GM10248 (cell line): ENCODE data around the gene CD2AP.

Experiments
- CTCF ChIA-PET: fragments of 300-600 bp; sonication (Branson Sonifier 250); formaldehyde crosslinking; extraction: SDS; loops from one replicate; lab custom pipeline; 2021; ENCODE audit warnings: antibody characterized with exemption; lab: Yijun Ruan, JAX
- POLR2A ChIA-PET: fragments of 350-650 bp; sonication (Branson Sonifier 250); formaldehyde crosslinking; extraction: SDS; loops from one replicate; lab custom pipeline; 2020; ENCODE audit warnings: antibody characterized with exemption; lab: Yijun Ruan, JAX
- DNase-seq: peaks from one replicate; pipeline ENCODE4 v3.0.0; 2012; ENCODE audit errors: extremely low spot score
- TF ChIP-seq, protein P1 (sequence below): IDR thresholded peaks from 2 replicates; pipeline ENCODE4 v1.5.1; 2012; ENCODE audit warnings: mild to moderate bottlenecking, low read depth; ENCODE audit errors: extremely low read depth, missing control alignments, control extremely low read depth

Gene CD2AP

DNA sequence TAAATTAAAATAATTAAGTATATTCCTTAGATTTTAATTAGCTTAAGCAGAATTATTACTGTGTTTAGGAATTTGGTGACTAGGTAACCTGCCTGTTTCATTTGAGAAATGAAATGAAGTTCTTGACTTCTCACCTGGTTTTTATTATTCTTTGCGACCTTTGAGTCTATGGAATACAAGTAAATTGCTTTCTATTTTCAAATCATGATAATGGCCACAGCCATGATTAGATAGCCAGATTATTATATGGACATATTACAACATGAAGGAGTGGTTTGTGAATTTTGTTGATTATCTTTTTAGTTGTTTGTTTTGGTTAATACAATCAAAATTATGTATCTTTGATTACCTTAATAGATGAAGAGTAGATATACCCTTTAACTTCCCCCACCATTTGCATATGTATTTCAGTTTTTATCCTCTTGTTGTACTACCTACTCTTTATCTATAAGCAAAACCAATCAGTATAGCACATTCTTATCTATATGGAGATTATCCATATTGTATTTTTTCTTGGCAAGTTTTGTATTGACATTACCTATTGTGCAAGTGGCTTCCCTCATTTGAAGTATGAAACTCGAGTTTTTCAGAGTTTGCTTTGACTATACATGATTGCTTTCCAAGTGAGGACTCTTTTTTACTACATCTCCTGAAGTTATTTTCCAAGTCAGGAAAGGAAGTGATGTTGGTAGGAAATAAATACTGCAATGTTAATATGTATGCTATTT lies 47.9 kb downstream of the CD2AP start:
- TF ChIP-seq, protein P1, sequence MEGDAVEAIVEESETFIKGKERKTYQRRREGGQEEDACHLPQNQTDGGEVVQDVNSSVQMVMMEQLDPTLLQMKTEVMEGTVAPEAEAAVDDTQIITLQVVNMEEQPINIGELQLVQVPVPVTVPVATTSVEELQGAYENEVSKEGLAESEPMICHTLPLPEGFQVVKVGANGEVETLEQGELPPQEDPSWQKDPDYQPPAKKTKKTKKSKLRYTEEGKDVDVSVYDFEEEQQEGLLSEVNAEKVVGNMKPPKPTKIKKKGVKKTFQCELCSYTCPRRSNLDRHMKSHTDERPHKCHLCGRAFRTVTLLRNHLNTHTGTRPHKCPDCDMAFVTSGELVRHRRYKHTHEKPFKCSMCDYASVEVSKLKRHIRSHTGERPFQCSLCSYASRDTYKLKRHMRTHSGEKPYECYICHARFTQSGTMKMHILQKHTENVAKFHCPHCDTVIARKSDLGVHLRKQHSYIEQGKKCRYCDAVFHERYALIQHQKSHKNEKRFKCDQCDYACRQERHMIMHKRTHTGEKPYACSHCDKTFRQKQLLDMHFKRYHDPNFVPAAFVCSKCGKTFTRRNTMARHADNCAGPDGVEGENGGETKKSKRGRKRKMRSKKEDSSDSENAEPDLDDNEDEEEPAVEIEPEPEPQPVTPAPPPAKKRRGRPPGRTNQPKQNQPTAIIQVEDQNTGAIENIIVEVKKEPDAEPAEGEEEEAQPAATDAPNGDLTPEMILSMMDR, result no peak
- no peak for DNase-seq
- ChIA-PET POLR2A (no interaction called here), CTCF (no interaction called here)

DNA sequence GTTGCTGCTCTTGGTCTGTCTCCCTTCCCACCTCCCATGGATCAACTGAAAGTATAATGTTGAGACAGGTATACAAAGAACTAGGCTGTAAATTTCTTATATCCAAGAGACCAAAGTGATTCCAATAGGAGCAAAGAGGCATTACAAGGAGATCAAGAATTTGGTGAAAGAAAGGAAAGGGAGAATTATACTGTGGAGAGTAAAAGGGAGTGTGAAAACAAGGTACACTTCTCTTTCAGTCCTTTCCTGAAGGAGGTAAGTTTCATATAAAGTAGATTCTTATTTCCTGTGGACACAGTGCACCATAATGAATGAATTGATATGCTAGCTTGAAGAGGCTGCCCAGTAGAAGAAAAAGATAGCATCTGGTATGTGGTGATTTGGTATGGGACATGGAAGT lies 49.7 kb downstream of the CD2AP start:
- CTCF ChIA-PET, result interaction anchor here (1.0 kb wide), 2 partner anchors 31 to 63 kb away, joined by 3 read pairs; no protein-coding TSS in a partner anchor
- POLR2A ChIA-PET, result no interaction called here
- DNase-seq, result no peak
- TF ChIP-seq, protein P1, result no peak

DNA sequence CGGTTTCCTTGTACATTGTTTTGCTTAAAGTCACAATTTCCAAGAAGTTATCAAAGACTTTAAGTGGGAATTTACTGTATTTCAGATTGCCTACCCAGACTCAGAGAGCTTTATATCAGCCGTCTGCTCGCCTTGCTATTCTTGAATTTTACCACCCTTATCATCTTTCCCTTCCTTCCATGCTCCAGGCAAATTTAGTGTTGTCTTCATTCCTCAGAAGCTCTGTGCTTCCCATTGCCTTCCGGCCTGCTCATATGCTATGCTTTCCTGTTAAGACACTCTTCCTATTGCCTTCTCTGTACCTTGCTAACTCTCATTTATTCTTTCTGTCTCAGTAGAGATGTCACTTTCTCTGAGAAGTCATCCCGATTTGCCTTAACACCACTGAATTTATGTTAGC lies 52.1 kb downstream of the CD2AP start:
- no peak for DNase-seq
- ChIA-PET POLR2A (no interaction called here), CTCF (interaction anchor here (2.7 kb wide), 1 partner anchor 14 kb away, joined by 14 read pairs; no protein-coding TSS in a partner anchor)

DNA sequence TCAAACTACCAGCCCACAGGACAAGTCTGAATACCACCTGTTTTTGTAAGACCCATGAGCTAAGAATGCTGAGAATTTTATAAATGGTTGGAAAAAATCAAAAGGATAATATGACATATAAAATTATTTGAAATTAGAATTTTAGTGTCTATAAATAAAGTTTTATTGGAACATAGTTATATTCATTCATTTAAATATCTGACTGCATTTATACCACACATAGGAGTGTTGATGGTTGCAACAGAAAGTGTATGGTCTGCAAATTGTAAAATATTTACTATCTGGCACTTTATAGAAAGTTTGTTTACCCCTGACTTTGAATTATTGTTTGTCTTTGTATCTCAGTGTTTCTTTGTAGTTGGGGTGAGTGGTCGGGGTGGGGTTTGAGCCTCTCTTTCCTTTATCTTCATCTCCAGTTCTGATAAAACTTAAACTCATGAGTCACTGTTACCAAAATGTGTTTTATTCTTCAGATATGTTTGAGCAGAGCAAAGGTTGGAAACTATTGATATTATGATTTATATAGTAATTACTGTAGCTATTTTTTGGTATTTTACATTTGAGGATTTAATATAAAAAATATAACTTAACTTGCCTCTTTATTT lies 55.5 kb downstream of the CD2AP start:
- POLR2A ChIA-PET, result no interaction called here
- CTCF ChIA-PET, result no interaction called here
- TF ChIP-seq, protein P1, result no peak
- no peak for DNase-seq

More for the DNA sequence above, 52.1 kb downstream of the CD2AP start:
- TF ChIP-seq, protein P1, result no peak

DNA sequence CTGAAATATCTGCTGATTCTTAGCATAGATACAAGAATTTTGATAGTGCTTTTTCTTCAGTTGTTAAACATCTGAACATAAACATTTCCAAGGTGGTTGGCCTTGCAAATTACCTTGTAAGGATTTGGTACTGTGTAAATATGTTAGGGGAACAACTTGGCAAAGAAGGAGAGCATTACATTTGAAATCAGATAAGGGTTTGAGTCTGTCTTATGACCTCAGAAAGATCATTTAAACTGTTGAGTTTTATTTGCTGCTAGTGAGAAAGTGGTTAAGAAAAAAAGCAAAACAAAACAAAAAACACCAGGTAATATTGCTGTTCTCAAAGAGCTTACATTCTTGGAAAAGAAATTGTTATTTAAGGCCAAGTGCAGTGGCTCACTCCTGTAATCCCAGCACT lies 56.5 kb downstream of the CD2AP start:
- TF ChIP-seq, protein P1, result no peak
- ChIA-PET POLR2A (no interaction called here), CTCF (no interaction called here)
- DNase-seq, result no peak

DNA sequence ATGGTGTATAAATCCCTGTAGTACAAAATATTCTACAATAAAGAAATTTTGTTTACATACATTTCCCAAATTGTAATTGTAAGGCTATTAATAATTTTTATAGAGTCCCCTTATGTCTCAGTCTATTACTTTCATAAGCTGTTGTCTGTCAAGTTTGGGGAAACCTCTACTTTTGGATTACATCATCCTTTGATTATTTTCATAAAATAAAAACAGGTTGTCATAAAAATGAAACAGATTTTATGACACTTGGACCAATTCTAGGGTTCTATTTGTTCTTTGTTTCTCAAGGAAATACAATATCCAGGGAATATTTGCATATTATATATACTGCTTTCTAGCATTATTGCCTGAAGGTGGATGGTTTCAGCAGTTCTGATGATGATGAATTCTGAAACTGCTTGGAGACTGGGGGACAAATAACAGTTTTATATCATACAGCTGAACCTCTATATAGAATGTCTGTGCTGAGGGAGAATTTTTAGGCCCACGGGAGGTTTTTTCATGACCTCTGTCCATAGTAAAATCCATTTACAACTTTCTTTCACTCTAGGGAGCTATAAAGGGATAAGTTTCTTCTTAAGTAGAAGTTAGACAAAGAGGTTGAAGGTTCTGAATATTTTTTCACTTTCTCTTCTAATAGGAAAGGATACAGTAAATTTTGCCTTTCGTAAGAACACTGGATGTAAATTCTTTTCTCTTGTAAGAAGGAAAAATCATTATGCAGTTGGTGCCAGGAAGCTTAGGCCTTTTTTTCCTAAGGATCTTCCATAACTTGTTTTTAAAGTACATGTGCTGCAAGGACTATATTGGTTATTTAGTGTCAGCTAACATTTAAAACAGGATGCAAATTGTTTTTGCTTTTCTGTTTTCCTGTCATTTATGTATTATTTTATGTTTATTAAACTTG lies 58.0 kb downstream of the CD2AP start:
- CTCF ChIA-PET, result interaction anchor here (0.8 to 1.2 kb wide), 3 partner anchors 10 to 28 kb away, joined by 3 to 4 read pairs (median 3); no protein-coding TSS in a partner anchor
- POLR2A ChIA-PET, result no interaction called here
- no peak for DNase-seq
- TF ChIP-seq, protein P1, result no peak
